ENCODE results near the gene DUOXA2.

- no peak for TF ChIP-seq POLR2A (IDR thresholded peaks at IDR 0.05; ENCODE audit: low read depth, low read length)
- TF ChIP-seq POLR2AphosphoS5 (IDR thresholded peaks at IDR 0.05; ENCODE audit: low read depth, low read length), result no peak
- no peak for TF ChIP-seq PAX5 (IDR thresholded peaks at IDR 0.05; ENCODE audit: insufficient read depth, low read length, severe bottlenecking)
- TF ChIP-seq POU2F2 (IDR thresholded peaks at IDR 0.05; ENCODE audit: low read depth, low read length), result no peak
- no peak for TF ChIP-seq SPI1 (IDR thresholded peaks at IDR 0.05; ENCODE audit: low read depth, low read length)
- no peak for TF ChIP-seq TAF1 (IDR thresholded peaks at IDR 0.05; ENCODE audit: low read depth, low read length)
Measured at GRCh38 chr15:45133561-45133920, 19.4 kb downstream of the DUOXA2 start.

Measured in GM12891 (cell line).